NCI-H526 treated with DMSO at 0.1 percent for 48 hours (cell line): ENCODE data around the gene AUTS2.
A peak's percentile ranks its signal among the peaks of the same experiment; 100 is the strongest.
"Not testable (repeated sequence)": the region's sequence is repeated elsewhere in the genome, so short reads cannot be mapped to it uniquely, and the experiment has no call there.

ENCODE experiments used
- DNase-seq: peaks from one replicate; lab custom pipeline; 2025; lab: John Stamatoyannopoulos, UW

The AUTS2 gene

GRCh38 chr7:69761290-69761922 lies 163.1 kb downstream of the AUTS2 start:
- DNase-seq, result no peak

- DNase-seq, result no peak
Observed at GRCh38 chr7:69762821-69763352, 164.6 kb downstream of the AUTS2 start.

- no peak for DNase-seq
Observed at GRCh38 chr7:69763513-69763912, 165.2 kb downstream of the AUTS2 start.

GRCh38 chr7:69764147-69764546 lies 165.9 kb downstream of the AUTS2 start:
- DNase-seq, result no peak

GRCh38 chr7:69764681-69765080 lies 166.4 kb downstream of the AUTS2 start:
- no peak for DNase-seq

GRCh38 chr7:69765879-69766278 lies 167.6 kb downstream of the AUTS2 start:
- no peak for DNase-seq

- no peak for DNase-seq
Observed at GRCh38 chr7:69768986-69769595, 170.8 kb downstream of the AUTS2 start.

GRCh38 chr7:69769826-69770225 lies 171.6 kb downstream of the AUTS2 start:
- no peak for DNase-seq

GRCh38 chr7:69770613-69771012 lies 172.3 kb downstream of the AUTS2 start:
- peak; percentile 65 for DNase-seq

- peak; percentile 41 for DNase-seq
Observed at GRCh38 chr7:69772718-69773436, 174.6 kb downstream of the AUTS2 start.

GRCh38 chr7:69773535-69774225 lies 175.4 kb downstream of the AUTS2 start:
- DNase-seq, result peak; percentile 21

- DNase-seq, result peak; percentile 40
Observed at GRCh38 chr7:69775231-69775771, 177.0 kb downstream of the AUTS2 start.

GRCh38 chr7:69776611-69777010 lies 178.3 kb downstream of the AUTS2 start:
- no peak for DNase-seq

- no peak for DNase-seq
Observed at GRCh38 chr7:69778138-69778537, 179.9 kb downstream of the AUTS2 start.

GRCh38 chr7:69780379-69780778 lies 182.1 kb downstream of the AUTS2 start:
- peak; percentile 96 for DNase-seq

GRCh38 chr7:69781412-69781846 lies 183.2 kb downstream of the AUTS2 start:
- DNase-seq, result peak; percentile 26

- DNase-seq, result no peak
Observed at GRCh38 chr7:69782917-69783684, 184.8 kb downstream of the AUTS2 start.

GRCh38 chr7:69786130-69786529 lies 187.9 kb downstream of the AUTS2 start:
- not testable (repeated sequence) for DNase-seq

- no peak for DNase-seq
Observed at GRCh38 chr7:69786730-69787395, 188.6 kb downstream of the AUTS2 start.

GRCh38 chr7:69787736-69788431 lies 189.6 kb downstream of the AUTS2 start:
- DNase-seq, result no peak
